HG02759 (cell line): Measurements from ENCODE around the gene FRMPD4.
"Not testable (repeated sequence)": the region's sequence is repeated elsewhere in the genome, so short reads cannot be mapped to it uniquely, and the experiment has no call there.

Experiments used
- ATAC-seq: cut with Tn5 transposase; IDR thresholded peaks from one replicate; pipeline ENCODE4 v1.9.1; 2021; ENCODE audit warnings: mild to moderate bottlenecking, moderate library complexity; ENCODE audit not compliant: unreplicated experiment

FRMPD4 gene

DNA sequence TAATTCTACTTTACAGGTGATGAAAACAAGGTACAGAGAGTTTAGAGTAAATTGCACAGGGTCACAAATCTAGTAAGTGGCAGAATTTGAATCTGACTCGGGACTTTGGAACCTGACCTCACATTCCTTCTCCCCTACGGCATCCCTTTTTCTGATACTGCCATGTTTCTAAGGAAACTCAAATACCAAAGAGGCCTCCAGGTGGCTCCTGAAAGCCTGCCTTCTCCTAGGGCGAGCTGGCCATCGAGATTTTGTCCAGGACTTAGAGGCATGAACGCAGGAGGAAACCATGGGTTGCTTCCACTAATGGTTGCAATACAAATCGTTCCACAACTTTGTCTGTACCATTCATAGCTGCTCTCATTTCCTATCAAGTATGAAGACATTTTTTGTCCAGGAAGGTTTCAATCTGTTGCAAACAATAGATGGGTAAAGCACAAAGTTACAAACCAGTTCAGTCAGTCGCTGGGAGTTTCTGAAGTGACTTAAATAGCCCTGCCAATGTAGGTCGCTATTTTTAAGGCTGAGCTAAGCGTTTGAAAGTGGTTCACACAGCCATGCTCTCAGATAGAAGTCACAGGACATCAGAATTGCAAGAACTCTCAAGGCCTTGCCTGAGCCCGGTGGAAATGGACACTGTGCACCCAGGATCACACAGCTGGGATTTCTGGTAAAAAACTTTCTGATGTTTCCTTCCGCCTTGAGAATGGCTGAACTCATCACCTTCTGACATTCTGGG lies 356.3 kb downstream of the FRMPD4 start:
- no peak for ATAC-seq

GRCh38 chrX:12496343-12496742 lies 358.1 kb downstream of the FRMPD4 start:
- ATAC-seq, result no peak

GRCh38 chrX:12497832-12498591 lies 359.7 kb downstream of the FRMPD4 start:
- peak; percentile 54 for ATAC-seq

DNA sequence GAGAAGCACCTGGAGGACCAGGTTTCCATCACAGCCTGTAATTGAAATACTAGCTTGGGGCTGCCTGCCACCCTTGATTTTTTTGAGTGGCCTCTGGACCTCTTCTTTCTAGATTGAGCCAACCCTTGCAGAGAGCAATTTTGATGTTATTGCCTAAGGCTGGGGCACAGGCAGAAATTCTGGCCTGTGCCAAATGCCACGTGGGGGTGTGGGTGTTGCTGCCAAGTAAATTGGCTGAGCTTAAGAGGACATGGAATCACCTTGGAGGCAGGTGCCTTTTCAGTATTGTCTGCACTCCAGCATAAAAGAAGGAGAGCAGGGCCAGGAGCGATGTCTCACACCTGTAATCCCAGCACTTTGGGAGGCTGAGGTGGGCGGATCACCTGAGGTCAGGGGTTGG lies 366.9 kb downstream of the FRMPD4 start:
- ATAC-seq, result no peak

DNA sequence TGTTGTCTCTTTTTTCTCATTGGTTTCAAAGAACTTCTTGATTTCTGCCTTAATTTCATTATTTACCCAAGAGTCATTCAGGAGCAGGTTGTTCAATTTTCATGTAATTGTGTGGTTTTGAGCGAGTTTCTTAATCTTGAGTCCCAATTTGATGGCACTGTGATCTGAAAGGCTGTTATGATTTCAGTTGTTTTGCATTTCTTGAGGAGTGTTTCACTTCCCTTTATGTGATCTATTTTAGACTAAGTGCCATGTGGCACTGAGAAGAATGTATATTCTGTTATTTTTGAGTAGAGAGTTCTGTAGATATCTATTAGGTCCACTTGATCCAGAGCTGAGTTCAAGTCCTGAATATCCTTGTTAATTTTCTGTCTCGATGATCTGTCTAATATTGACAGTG lies 377.1 kb downstream of the FRMPD4 start:
- peak; percentile 75 for ATAC-seq

DNA sequence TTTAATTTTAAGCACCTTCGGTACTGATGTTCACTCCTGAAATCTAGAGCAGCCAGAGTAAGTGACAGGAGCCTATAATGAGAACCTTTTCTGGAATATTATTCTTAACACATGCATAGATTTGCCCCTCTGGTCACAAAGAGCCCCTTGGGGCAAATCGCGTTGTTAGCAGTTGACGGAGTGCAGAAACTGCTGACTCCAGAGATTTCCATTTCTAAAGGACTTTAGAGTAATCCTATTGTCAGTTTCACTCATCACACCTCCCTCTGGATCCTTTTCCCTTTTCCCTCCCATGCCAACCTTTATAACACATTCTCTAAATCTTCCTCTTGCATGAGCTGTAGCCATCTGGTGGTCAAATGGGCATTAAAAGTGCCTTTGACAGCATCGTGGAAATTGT lies 388.0 kb downstream of the FRMPD4 start:
- no peak for ATAC-seq

DNA sequence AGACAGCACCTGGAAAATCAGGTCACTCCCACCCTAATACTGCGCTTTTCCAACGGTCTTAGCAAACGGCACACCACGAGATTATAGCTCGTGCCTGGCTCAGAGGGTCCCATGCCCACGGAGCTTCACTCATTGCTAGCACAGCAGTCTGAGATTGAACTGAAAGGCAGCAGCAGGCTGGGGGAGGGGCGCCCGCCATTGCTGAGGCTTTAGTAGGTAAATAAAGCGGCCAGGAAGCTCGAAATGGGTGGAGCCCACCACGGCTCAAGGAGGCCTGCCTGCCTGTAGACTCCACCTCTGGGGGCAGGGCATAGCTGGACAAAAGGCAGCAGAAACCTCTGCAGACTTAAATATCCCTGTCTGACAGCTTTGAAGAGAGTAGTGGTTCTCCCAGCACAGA lies 399.8 kb downstream of the FRMPD4 start:
- ATAC-seq, result not testable (repeated sequence)

DNA sequence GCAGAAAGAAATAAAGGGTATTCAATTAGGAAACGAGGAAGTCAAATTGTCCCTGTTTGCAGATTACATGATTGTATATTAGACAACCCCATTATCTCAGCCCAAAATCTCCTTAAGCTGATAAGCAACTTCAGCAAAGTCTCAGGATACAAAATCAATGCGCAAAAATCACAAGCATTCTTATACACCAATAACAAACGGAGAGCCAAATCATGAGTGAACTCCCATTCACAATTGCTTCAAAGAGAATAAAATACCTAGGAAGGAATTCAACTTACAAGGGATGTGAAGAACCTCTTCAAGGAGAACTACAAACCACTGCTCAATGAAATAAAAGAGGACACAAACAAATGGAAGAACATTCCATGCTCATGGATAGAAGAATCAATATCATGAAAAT lies 404.0 kb downstream of the FRMPD4 start:
- ATAC-seq, result not testable (repeated sequence)

- ATAC-seq, result no peak
Observed at GRCh38 chrX:12548341-12548740, 410.1 kb downstream of the FRMPD4 start.

- no peak for ATAC-seq
Observed at GRCh38 chrX:12548746-12549145, 410.5 kb downstream of the FRMPD4 start.

GRCh38 chrX:12554206-12554605 lies 415.9 kb downstream of the FRMPD4 start:
- ATAC-seq, result no peak

DNA sequence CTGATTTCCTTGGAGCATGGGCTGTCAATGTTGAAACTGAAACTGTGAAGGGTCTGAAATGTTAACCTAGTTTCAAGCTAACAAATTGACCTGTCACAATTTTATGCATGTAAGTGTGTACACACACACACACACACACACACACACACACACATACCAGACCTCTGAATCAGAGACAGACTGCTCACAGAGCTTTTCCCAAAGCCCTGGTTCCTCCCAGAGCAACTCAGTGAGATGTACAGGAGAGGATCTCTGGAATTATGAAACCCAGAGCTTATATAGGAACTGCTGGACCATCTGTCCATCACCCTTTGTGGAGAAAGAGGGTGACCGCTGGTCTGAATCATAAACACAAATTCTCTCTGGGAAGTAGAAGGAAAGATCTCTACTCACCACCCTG lies 424.8 kb downstream of the FRMPD4 start:
- ATAC-seq, result no peak

DNA sequence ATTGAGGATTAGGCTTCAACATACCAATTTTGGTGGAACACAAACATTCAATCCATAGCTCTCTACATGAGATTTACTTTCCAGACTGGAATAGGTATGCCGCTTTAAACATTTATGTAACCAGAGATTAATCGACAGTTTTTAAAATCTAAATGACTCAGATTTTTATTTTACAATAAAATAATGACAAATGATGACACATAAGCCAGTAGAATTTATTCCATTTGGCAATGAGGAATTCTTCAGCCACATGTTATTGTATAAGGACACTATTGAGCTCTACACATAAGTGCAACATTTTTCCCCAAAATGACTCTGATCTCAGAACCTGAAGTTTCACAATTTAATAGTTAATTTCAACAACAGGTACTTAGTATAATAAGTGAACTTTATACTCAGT lies 425.9 kb downstream of the FRMPD4 start:
- no peak for ATAC-seq

GRCh38 chrX:12567857-12568256 lies 429.6 kb downstream of the FRMPD4 start:
- ATAC-seq, result no peak

DNA sequence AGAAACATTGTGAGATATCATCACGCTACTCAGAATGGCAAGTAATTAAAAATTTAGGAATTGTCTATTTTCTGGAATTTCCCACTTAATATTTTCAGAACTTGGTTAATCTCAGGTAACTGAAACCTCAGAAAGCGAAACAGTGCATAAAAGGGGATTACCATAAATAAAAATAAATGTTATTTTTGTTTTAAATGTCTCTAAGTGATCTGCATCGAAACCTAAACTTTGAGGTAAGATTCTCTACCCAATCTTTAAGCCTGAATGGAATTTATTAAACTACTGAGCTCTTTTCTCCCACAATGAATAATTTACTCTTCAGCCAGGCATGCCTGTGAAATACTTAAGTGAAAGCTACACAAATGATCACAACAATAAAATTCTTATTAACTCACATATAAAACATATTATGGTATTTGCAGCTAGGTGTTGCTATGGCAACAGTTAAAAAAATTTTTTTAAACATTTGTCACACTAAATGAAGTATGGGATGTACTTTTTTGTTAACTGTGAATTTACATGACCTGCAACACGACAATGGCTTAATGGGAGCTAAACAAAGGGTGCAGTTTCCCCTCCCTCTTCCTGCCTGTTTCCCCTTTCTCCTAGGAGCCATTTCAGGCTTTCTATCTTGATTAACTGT lies 432.7 kb downstream of the FRMPD4 start:
- ATAC-seq, result no peak

DNA sequence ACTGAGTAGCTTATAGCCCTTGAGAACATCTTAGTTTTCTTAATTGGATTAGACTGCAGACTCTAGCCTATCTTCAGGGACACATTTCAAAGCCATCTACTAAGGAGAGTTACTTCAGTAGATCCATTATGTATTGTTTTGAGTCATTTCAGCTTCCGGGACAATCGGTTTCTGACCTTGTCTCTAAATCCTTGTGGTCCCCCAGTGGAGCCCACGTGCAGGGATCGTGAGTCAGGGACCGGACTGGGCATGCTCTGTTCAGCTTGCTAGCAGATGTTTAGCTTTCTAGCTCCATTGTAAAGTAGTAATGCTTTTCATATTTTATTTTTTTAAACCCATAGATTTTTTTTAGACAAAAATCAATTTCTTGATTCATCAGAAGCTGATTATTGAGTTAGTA lies 441.0 kb downstream of the FRMPD4 start:
- ATAC-seq, result no peak

DNA sequence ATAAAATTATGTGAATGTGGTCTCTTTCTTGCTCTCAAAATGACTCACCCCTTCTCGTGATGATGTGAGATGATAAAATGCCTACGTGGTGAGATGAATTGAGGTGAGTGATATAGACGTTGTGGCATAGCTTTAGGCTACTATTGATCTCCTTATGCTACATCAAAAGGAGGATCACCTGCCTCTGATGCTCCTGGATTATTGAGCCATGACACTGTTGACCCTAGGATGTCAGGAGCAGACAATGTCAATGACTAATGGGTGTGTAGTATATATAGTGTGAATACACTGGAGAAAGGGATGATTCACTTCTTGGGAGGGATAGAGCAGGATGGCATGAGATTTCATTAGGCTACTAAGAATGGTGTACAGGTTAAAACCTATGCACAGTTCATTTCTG lies 442.3 kb downstream of the FRMPD4 start:
- ATAC-seq, result no peak

DNA sequence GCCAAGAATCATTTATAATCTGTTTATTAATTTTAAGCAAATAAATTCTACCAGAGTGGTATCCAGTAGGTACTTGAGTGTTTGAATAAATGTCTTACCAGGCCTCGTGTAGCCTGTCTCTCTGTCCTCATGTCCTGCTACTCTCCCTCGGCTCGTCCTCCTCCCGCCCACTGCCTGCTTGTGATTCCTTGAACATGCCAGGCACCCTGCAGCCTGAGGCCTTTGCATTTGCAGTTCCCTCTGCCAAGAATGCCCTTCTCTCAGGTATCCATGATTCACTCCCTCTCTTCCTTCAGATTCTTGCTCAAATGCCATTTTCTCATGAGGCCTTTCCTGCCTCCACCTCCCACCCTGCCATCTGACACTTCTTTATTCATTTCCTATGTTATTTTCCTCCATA lies 443.3 kb downstream of the FRMPD4 start:
- ATAC-seq, result no peak

GRCh38 chrX:12582649-12583048 lies 444.4 kb downstream of the FRMPD4 start:
- ATAC-seq, result no peak

GRCh38 chrX:12583543-12583942 lies 445.3 kb downstream of the FRMPD4 start:
- ATAC-seq, result no peak

- ATAC-seq, result no peak
Observed at GRCh38 chrX:12595720-12596119, 457.4 kb downstream of the FRMPD4 start.

DNA sequence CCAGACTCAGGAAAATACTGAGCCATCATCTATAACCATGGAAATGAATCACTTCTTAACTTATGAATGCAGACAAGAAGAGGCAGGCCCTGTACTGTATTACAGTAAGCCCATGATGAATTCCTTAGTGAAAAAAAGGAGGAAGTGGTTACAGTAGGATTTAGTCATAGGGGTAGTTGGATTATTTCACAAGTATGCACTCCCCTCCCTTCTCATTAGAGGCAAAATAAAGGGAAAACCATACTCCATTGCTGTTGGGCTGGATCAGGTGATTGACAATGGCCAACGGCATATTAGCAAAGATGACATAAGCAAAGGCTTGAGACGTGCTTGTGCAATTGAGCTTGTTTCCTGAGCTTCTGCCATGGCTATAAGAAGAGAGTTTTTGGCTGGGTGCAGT lies 471.8 kb downstream of the FRMPD4 start:
- no peak for ATAC-seq
